Epithelial cell of esophagus (primary cell): ENCODE results near the gene PLA2G4C.

ENCODE experiments used
- DNase-seq: peaks from one replicate; pipeline ENCODE4 v3.0.0; 2010; ENCODE audit warnings: low read depth
- H3K4me3 ChIP-seq: 2 replicates; pipeline ENCODE4 v1.5.1; 2011; ENCODE audit warnings: mild to moderate bottlenecking, low read length, control low read depth
- TF ChIP-seq, protein P1 (sequence below): IDR thresholded peaks from 2 replicates; pipeline ENCODE4 v1.5.1; 2011; ENCODE audit warnings: low read depth, mild to moderate bottlenecking, low read length, control low read depth, inconsistent platforms; ENCODE audit not compliant: insufficient read depth; ENCODE audit errors: missing control alignments

The PLA2G4C gene

DNA sequence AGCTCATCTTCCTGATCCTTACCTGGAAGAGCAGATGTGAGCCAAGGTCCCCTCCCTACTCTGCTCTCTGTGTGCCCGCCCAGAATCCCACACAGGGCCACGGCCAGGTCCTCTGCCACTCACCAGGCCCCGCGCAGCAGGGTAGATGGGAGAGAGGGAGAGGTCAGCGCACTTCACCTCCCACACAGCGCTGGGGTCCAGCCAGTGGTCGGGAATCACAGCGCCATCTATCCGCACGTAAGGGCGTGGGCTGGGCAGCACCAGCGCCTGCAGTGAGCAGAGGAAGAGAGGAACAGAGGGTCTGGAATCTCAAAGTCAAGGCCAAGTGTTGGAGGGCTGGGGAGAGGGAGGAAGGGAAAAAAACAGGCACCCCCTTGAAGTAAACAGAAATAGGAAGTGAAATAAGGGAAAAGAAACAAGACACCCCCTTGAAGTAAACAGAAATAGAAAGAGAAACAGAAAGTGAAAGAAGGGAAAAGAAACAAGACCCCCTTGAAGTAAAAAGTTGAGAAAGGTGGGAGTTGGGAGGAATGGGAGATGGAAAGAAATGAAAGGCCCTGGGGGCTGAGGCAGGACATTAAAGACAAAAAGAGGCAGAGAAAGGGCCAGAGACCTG, 7.0 kb upstream of the PLA2G4C start:
- TF ChIP-seq, protein P1, sequence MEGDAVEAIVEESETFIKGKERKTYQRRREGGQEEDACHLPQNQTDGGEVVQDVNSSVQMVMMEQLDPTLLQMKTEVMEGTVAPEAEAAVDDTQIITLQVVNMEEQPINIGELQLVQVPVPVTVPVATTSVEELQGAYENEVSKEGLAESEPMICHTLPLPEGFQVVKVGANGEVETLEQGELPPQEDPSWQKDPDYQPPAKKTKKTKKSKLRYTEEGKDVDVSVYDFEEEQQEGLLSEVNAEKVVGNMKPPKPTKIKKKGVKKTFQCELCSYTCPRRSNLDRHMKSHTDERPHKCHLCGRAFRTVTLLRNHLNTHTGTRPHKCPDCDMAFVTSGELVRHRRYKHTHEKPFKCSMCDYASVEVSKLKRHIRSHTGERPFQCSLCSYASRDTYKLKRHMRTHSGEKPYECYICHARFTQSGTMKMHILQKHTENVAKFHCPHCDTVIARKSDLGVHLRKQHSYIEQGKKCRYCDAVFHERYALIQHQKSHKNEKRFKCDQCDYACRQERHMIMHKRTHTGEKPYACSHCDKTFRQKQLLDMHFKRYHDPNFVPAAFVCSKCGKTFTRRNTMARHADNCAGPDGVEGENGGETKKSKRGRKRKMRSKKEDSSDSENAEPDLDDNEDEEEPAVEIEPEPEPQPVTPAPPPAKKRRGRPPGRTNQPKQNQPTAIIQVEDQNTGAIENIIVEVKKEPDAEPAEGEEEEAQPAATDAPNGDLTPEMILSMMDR: no peak
- DNase-seq: no peak
- H3K4me3 ChIP-seq: no peak overlapping the region

DNA sequence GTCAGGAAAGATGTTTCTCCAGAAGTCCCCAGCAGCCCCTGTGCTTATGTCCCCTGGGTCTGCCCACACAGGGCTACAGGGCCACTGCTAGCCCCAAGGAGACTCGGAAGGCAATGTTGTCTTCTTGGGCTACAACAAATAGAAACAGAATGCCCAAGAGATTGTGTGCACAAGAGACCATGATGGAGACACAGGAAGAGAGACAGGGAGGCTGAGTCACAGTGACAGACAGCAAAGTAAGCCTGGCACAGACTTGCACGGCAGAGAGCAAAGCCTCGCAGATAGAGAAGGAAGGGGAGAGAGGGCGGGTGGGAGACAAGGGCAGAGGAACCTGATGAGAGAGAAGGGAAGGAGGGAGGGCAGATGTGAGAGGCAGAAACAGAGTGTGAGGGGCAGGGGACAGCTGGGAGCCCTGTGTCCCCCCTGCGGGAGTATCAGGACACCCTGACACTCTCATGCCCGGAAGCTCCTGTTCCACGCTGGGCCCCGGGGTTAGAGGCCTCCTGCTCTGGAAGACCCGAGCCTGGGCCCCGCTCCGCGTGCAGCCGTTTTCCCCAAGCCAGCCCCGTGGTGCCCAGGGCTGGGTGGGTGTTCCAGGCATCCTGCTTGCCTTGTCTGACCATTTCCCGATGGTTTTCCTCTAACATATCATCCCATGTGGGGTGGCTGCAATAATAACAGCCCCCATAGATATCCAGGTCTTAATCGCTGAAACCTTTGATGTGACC, 2.7 kb upstream of the PLA2G4C start:
- no peak overlapping the region for H3K4me3 ChIP-seq
- TF ChIP-seq, protein P1: no peak
- peak; percentile 44 for DNase-seq

DNA sequence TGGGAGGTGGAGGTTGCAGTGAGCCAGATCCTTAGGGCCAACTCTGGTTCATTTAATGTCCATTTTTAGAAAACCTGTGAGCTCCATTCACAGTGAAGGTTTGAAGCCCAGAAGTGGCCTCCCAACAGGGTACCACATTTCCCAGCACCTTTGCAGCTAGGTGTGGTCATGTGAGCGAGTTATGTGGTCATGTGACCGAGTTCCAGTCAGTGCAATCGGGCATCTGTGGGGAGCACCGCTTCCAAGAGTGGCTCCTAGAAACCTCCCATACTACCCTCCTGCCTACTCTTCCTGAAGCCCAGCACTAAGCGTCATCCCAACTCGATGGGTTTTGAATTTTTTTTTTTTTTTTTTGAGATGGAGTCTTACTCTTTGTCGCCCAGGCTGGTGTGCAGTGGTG, 663 bp upstream of the PLA2G4C start:
- DNase-seq: no peak
- H3K4me3 ChIP-seq: no peak overlapping the region
- TF ChIP-seq, protein P1: no peak

DNA sequence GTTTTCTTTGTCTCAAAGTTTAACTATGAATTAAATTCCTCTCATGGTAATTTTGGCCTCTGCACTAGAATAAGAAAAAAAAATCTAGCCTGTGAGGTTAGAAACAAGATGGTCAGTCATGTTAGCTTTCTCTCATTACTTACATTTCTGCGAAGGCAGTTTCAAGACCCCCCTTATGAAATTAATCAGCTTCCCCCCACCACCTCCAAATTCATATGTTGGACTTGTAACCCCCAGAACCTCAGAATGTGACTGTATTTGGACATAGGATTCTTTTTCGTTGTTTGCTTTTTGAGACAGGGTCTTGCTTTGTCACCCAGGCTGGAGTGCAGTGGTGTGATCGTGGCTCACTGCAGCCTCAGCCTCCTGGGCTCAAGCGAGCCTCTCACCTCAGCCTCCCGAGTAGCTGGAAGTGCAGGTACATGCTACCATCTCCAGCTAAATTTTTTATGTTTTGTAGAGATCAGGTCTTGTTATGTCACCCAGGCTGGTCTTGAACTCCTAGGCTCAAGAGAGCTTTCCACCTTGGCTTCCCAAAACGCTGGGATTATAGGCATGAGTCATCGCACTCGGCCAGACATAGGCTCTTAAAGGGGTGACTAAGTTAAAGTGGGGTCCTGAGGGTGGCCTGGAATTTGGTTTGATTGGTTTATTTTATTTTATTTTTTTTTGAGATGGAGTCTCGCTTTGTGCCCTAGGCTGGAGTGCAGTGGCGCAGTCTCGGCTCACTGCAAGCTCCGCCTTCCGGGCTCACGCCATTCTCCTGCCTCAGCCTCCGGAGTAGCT, 1.4 kb downstream of the PLA2G4C start:
- no peak overlapping the region for H3K4me3 ChIP-seq
- no peak for DNase-seq
- TF ChIP-seq, protein P1: no peak

DNA sequence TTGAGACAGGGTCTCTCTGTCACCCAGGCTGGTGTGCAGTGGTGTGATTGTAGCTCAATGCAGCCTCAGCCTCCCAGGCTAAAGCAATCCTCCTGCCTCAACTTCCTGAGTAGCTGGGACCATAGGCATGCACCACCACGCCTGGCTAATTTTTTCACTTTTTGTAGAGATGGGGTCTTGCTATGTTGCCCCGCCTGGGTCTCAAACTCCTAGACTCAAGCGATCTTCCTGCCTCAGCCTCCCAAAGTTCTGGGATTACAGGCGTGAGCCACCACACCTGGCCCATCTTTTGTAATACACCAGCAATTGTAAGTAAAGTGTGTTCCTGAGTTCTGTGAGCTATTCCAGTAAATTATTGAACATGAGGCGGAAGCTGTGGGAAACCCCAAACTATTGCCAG, 6.7 kb downstream of the PLA2G4C start:
- TF ChIP-seq, protein P1: no peak
- DNase-seq: no peak
- no peak overlapping the region for H3K4me3 ChIP-seq

DNA sequence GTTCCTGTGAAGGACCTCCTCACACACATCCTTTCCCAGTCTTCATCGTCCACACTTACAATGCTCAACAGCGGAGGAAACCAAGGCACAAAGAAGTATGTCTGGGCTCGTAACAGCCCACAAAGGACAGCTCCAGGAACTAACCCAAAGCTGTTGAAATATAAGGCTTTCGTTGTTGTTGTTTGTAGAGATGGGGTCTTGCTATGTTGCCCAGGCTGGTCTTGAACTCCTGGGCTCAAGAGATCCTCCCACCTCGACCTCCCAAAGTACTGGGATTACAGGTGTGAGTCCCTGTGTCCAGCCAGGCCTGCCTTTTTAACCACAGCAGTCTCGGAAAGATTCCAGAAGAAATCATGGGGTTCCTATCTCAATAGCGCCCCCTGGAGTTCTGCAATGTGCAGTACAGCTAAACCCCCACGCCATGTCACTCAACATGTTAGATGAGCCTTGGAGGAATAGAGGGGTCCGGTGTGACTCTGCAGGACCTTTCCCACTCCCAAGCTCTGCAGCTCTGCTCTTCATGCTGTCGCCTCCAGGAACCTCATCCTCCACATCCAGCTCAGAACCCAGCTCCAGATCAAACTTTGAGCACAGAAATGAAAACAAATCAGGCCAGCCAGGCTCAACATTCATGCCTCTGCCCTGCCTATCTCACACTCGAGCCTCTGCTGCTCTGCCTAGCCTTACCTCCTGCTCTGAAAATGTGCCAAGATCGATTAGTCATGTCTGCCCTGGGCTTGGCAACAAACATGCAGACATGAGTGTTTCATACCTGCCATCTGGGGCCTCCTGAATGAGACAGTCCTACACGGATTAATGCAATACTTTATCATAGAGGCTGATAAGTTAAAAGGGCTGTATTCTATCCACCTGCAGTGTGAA, 7.5 kb downstream of the PLA2G4C start:
- H3K4me3 ChIP-seq: no peak overlapping the region
- TF ChIP-seq, protein P1: peak; percentile 40
- peak; percentile 74 for DNase-seq
